ENCODE data around the gene ZAR1L.
A peak's percentile ranks its signal among the peaks of the same experiment; 100 is the strongest.
"Not testable (repeated sequence)": the region's sequence is repeated elsewhere in the genome, so short reads cannot be mapped to it uniquely, and the experiment has no call there.

Gene ZAR1L, protein sequence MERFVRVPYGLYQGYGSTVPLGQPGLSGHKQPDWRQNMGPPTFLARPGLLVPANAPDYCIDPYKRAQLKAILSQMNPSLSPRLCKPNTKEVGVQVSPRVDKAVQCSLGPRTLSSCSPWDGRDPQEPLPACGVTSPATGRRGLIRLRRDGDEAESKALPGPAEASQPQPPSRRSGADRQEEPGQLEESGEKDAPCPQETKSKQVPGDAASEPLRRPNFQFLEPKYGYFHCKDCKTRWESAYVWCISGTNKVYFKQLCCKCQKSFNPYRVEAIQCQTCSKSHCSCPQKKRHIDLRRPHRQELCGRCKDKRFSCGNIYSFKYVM

DNA sequence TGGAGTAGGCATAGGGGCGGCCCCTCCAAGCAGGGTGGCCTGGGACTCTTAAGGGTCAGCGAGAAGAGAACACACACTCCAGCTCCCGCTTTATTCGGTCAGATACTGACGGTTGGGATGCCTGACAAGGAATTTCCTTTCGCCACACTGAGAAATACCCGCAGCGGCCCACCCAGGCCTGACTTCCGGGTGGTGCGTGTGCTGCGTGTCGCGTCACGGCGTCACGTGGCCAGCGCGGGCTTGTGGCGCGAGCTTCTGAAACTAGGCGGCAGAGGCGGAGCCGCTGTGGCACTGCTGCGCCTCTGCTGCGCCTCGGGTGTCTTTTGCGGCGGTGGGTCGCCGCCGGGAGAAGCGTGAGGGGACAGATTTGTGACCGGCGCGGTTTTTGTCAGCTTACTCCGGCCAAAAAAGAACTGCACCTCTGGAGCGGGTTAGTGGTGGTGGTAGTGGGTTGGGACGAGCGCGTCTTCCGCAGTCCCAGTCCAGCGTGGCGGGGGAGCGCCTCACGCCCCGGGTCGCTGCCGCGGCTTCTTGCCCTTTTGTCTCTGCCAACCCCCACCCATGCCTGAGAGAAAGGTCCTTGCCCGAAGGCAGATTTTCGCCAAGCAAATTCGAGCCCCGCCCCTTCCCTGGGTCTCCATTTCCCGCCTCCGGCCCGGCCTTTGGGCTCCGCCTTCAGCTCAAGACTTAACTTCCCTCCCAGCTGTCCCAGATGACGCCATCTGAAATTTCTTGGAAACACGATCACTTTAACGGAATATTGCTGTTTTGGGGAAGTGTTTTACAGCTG is at the start of gene ZAR1L, which contains the start of gene BRCA2:
ZAR1L (minus strand) TSS at position 126 of the 790 bp plus-strand sequence. CDS start 3,438 bp downstream, outside the sequence.
BRCA2 (plus strand) TSS at position 271 of the 790 bp plus-strand sequence. CDS start 953 bp downstream, outside the sequence.
- DNase-seq (ENCODE audit: low read depth): peak; percentile 75

DNA sequence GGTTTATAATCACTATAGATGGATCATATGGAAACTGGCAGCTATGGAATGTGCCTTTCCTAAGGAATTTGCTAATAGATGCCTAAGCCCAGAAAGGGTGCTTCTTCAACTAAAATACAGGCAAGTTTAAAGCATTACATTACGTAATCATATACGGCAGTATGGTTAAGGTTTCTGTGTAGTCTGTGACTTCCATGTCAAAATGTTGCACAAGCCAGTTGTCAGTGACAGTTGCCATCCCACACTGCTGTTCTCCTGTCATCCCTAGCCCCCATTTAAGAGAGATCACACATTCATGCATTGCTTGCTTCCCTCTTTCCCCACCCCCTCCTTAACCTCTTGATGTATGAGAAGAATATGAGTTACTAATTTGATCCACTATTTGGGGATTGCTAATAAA is 47.4 kb upstream of the ZAR1L start:
- DNase-seq (ENCODE audit: low read depth): no peak

DNA sequence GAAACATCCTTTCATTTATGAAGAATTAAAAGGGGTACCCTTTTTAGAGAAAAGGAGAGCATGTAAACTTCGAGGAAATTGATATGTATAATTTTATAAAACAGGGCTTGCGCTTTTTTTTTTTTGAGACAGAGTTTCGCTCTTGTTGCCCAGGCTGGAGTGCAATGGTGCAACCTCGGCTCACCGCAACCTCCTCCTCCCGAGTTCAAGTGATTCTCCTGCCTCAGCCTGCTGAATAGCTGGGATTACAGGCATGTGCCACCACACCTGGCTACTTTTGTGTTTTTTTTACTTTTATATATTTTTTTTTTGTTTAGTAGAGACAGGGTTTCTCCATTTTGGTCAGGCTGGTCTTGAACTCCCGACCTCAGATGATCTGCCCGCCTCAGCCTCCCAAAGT is 40.8 kb upstream of the ZAR1L start:
- DNase-seq (ENCODE audit: low read depth): not testable (repeated sequence)

DNA sequence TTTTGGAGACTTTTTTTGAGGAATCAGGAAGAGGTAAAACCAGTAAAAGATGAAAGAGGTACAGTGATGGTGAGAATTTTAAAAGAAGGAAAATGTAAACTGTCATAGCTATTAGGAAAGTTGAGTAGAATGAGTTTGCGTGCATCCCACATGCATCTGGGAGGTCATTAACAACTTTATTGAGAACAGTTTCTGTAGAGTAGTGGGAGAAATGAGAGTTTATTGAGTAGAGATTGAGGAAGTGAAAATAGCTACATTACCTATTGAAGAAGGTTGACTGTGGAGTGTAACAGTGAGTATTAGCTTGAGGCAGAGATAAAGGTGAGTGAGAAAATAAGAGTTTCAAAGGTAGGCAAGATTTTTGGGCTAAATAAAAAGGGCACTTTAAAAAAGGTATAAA is 38.9 kb upstream of the ZAR1L start:
- DNase-seq (ENCODE audit: low read depth): no peak

DNA sequence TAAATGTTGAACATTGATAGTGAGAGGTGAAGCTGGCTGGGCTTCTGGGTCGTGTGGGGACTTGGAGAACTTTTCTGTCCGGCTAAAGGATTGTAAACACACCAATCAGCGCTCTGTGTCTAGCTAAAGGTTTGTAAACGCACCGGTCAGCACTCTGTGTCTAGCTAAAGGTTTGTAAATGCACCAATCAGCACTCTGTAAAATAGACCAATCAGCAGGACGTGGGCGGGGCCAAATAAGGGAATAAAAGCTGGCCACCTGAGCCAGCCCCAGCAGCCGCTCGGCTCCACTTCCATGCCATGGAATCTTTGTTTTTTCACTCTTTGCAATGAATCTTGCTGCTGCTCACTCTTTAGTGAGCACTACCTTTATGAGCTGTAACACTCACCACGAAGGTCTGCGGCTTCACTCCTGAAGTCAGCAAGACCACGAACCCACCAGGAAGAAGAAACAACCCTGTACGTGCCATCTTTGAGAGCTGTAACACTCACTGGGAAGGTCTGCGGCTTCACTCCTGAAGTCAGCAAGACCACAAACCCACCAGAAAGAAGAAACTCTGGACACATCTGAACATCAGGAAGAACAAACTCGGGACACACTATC is 35.8 kb upstream of the ZAR1L start:
- DNase-seq (ENCODE audit: low read depth): not testable (repeated sequence)

DNA sequence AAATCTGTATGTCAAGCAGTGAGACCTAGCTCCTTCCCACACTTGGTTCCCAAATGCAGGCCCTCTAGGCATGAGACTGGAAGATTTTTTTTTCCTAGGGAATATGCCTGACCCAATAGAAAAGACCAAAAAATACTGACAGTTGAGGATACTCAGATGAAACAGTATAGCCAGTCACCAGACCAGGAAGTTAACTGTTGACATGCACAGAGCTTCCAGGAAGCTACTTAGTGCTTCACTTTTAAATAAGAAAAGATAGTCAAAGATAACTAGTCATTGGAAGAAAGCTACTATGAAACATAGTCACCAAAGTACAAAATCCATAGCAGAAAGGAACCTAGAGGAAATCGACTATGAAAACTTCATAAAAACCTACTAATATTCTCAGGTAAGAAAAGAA is 32.5 kb upstream of the ZAR1L start:
- DNase-seq (ENCODE audit: low read depth): no peak

DNA sequence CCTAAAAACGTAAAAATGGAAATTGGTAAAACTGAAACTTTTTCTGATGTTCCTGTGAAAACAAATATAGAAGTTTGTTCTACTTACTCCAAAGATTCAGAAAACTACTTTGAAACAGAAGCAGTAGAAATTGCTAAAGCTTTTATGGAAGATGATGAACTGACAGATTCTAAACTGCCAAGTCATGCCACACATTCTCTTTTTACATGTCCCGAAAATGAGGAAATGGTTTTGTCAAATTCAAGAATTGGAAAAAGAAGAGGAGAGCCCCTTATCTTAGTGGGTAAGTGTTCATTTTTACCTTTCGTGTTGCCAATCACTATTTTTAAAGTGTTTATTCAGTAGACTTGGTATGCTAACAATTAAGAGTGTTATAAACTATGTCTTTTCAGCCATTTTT is 25.8 kb upstream of the ZAR1L start:
- no peak for DNase-seq (ENCODE audit: low read depth)

DNA sequence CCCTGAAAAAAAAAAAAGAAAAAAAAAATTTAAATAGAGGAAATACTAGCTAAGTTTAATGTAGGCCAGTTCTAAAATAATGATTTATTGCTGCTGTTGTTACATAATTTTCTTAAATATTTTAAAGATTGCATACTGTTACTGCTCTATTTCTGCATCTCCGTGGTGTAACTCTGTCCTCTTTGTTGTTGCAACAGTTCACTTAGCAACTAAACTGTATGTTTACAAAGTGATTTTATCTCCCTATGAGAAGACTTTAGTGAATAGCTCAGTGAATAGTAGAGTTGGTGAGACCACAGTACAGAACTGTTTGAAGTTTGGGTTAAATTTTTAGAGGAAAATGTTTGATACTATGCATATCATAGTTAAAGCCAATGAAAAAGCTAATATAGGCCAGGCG is 19.5 kb upstream of the ZAR1L start:
- DNase-seq (ENCODE audit: low read depth): no peak

DNA sequence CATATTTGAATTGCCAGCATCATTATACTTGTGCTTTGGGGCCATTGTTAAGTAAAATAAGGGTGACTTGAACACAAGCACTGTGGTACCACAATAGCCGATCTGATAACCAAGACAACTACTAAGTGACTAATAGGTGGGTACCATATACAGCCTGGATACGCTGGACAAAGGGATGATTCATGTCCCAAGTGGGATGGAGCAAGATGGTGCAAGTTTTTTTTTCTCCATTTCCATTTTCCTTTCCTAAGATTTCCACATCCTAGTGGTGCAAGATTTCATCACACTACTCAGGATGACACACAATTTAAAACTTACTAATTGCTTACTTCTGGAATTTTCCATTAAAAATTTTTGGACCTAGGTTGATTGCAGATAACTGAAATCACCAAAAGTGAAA is 15.3 kb upstream of the ZAR1L start:
- no peak for DNase-seq (ENCODE audit: low read depth)

DNA sequence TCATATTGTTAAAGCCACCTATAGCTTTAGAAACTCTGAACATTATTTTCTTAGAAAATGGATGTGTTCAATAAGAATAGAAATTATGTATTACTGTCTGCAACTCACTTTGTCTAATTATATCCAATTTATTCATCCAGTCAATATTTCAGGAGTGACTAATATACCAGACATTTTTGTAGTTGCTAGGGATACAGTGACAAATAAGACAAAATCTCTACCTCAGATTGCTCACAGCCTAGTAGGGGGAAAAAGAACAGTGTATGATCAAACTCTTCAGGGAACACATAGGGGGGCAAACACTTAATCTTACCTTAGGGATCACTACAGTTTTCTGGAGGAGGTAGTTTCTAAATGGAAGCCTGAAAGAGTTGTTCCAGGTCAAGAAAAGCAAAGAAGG is 8.7 kb upstream of the ZAR1L start:
- DNase-seq (ENCODE audit: low read depth): no peak

DNA sequence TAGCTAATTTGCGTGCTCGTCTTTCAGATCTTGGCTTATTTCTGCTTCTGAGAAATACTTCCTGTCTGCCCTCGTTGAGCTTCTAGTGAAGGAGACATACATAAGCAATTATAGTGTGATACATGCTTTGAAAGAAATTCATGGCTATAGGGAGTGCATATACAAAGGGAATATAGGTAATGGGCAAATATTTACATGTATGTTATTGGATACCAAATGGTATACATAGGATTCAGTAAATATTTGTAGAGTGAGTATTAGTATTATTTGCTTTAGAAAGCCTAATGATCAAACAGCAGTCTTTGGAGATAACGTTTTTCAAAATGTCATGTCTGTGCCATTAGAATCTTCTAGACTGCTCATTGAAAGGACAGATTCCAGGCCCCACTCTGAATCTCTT is 5.4 kb upstream of the ZAR1L start:
- DNase-seq (ENCODE audit: low read depth): no peak

DNA sequence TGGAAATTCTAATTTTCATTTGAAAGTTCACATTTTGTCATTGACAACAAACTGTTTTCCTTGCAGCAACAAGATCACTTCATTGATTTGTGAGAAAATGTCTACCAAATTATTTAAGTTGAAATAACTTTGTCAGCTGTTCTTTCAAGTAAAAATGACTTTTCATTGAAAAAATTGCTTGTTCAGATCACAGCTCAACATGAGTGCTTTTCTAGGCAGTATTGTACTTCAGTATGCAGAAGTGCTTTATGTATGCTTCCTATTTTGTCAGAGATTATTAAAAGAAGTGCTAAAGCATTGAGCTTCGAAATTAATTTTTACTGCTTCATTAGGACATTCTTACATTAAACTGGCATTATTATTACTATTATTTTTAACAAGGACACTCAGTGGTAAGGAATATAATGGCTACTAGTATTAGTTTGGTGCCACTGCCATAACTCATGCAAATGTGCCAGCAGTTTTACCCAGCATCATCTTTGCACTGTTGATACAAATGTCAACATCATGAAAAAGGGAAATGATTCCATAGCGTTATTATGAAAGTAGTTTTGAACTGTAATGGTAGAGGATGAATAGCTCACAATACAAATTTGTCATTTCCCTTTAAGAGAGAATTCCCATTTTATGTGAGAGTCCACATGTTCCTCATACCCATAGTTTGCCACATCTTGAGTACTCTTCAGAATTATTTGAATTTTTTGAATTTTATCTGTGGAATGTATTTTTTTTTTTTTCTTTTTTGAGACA is 2.7 kb upstream of the ZAR1L start:
- DNase-seq (ENCODE audit: low read depth): no peak

DNA sequence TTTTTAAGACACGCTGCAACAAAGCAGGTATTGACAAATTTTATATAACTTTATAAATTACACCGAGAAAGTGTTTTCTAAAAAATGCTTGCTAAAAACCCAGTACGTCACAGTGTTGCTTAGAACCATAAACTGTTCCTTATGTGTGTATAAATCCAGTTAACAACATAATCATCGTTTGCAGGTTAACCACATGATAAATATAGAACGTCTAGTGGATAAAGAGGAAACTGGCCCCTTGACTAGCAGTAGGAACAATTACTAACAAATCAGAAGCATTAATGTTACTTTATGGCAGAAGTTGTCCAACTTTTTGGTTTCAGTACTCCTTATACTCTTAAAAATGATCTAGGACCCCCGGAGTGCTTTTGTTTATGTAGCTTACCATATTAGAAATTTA is 1.3 kb upstream of the ZAR1L start:
- DNase-seq (ENCODE audit: low read depth): no peak

DNA sequence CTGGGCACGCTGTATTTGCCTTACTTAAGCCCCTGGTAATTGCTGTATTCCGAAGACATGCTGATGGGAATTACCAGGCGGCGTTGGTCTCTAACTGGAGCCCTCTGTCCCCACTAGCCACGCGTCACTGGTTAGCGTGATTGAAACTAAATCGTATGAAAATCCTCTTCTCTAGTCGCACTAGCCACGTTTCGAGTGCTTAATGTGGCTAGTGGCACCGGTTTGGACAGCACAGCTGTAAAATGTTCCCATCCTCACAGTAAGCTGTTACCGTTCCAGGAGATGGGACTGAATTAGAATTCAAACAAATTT is 821 bp upstream of the ZAR1L start:
- no peak for DNase-seq (ENCODE audit: low read depth)

DNA sequence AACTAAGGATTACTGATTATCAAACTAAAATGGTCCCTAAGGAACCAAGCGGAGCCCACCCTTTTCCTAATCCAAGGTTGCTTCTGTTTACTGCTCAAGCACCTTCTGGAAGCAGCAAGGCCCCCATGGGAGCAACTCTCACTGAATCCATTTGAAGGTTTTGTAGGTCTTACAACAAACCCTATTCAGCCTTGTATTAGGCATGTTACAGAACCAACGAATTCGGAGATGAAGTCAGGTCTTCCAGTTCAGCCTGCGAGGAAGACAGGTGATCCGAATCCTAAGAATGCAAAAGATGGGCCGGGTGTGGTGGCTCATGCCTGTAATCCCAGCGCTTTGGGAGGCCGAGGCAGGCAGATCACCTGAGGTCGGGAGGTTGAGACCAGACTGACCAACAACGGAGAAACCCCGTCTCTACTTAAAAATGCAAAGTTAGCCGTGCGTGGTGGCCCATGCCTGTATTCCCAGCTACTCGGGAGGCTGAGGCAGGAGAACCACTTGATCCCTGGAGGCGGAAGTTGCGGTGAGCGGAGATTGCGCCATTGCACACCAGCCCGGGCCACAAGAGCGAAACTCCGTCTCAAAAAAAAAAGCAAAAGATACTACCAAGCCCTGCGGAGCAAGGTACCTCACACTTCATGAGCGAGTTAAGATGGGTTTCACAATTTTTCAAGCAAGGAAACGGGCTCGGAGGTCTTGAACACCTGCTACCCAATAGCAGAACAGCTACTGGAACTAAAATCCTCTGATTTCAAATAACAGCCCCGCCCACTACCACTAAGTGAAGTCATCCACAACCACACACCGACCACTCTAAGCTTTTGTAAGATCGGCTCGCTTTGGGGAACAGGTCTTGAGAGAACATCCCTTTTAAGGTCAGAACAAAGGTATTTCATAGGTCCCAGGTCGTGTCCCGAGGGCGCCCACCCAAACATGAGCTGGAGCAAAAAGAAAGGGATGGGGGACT is 609 bp downstream of the ZAR1L start:
- peak; percentile 16 for DNase-seq (ENCODE audit: low read depth)

DNA sequence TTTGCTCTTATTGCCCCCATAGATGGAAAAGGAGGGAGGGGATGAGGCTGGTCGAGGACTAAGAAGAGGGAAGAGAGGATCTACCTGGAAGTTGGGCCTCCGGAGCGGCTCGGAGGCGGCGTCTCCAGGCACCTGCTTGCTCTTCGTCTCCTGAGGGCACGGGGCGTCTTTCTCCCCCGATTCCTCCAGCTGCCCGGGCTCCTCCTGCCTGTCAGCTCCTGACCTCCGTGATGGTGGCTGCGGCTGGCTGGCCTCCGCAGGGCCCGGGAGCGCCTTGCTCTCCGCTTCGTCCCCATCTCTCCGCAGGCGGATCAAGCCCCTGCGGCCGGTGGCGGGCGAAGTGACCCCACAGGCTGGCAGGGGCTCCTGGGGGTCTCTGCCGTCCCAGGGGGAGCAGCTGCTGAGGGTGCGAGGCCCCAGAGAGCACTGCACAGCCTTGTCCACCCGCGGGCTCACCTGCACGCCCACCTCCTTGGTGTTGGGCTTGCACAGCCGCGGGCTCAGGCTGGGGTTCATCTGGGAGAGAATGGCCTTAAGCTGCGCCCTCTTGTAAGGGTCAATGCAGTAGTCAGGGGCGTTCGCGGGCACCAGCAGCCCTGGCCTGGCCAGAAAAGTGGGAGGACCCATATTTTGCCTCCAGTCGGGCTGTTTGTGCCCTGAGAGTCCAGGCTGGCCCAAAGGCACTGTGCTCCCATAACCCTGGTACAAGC is 3.8 kb downstream of the ZAR1L start:
- no peak for DNase-seq (ENCODE audit: low read depth)

DNA sequence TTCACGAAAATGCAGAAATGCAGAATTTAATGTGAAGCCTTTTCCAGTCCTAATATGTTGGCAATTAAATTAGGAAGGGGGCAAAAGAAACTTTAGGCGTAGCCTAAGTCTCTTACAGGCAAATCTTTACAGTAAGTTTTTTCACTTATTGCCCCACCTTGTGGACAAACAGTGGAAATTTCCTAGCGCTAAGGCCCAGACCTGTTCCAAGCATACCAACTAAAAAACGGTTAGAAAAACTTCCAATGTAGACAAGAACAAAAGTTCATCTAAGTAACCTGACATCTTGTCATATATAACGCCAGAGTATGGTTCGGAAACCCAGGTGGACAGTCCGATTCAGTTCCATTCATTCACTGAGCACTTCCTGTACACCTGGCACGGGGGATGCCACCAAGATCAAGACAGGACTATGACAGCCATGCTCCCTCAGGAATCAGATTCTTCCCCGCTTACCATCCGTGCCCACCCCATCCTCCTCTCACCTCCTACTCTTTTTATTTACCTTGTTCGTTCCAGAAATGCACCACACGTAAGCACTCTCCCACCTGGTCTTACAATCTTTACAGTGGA is 4.9 kb downstream of the ZAR1L start:
- DNase-seq (ENCODE audit: low read depth): no peak

DNA sequence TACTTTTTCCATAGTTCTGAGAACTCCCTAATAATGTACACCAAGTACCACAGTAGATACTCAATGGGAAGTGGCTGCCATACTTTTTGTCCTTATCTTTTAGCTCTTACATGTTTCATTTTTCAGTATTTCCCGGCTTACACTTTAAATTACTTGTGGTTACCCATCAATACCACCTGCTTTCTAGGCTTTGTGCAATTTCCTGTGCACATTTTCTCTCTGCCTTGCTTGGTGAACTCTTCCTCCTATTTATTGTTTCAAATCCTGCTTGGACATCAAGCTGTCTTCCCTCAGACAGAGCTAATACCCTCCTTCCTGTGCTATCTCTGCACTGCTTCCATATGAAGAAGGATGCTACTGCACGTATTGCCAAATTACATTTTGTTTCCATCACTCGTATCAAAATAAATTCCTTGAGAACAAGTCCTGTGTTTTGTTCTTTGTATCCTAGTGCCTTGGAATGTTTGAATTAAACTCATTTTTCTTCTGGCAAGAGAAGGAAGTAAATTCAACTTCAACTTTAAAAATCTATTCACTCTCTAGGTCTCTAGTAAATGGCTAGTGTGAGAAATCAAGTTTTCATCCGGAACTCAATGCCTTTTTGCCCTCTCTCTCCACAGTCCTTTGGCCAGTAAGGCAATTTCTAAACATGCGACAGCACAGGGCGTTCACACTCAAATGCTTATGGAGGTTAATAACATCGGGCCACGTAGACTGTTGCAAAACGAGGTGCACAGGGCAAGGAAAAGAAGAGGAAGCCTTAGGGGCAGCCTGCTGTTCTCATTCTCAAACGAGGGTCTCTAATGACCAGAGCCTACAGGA is 5.6 kb downstream of the ZAR1L start:
- no peak for DNase-seq (ENCODE audit: low read depth)

DNA sequence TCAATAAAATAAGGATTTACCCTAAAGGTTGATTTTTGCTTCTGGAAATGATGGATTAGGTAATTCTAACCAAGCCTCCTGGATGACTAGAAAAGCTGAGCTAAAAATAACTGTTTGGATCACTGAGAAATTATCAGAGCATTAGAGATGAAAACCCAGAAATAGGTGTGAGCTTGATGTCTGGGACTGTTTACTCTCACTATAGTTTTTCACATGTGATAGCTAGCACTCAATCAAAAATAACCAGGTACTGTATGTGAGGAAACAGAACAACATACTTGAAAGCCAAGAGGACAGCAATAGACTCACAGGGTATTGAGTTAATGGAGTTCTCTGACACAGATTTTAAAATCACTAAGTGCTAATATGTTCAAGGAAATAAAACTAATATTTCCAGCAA is 9.5 kb downstream of the ZAR1L start:
- DNase-seq (ENCODE audit: low read depth): no peak

All from stimulated activated CD8-positive, alpha-beta memory T cell treated with anti-CD3 and anti-CD28 coated beads, Interleukin-7, amount 100 ng/mL, for 24 hours (primary cell).